ENCODE measurements around the gene ATP6V1G3. TPM values are rescaled to one million over a fixed set of nuclear protein-coding genes. Genes with fewer than 3 reads are reported as not detected.

Gene ATP6V1G3
- total RNA-seq, 4 donors from 2014 or later = not detected

- H3K27me3 ChIP-seq = no peaks in the 10 kb centered on the region
- no peaks in the 10 kb centered on the region for H3K36me3 ChIP-seq
- no peak overlapping the region for H3K27ac ChIP-seq (replicated peaks in 1 of 4)
- H3K4me1 ChIP-seq = no peaks in the 10 kb centered on the region
- intact Hi-C loops (cut with DNase I) = no loop called here
- no peak for TF ChIP-seq EP300 (IDR thresholded peaks at IDR 0.05)
- TF ChIP-seq CTCF (IDR thresholded peaks at IDR 0.05) = no peak
- no peak for TF ChIP-seq POLR2A (IDR thresholded peaks at IDR 0.05; ENCODE audit: low read depth)
- TF ChIP-seq POLR2AphosphoS5 (IDR thresholded peaks at IDR 0.05) = no peak
- peaks cover 0 to 11% (median 6%) of the 10 kb centered on the region in 4 donors for H3K9me3 ChIP-seq
- no peak for DNase-seq (ENCODE audit: extremely low spot score)
- no peak overlapping the region for H3K4me3 ChIP-seq
Measured at GRCh38 chr1:198500096-198500495, 40.4 kb downstream of the ATP6V1G3 start.

- TF ChIP-seq POLR2AphosphoS5 (IDR thresholded peaks at IDR 0.05) = no peak
- no peak for TF ChIP-seq EP300 (IDR thresholded peaks at IDR 0.05)
- no peak for TF ChIP-seq POLR2A (IDR thresholded peaks at IDR 0.05; ENCODE audit: low read depth)
- TF ChIP-seq CTCF (IDR thresholded peaks at IDR 0.05) = no peak
- no peaks in the 10 kb centered on the region for H3K36me3 ChIP-seq
- intact Hi-C loops (cut with DNase I) = no loop called here
- no peak for DNase-seq (ENCODE audit: extremely low spot score)
- 97% methylated on average over 1 of the region's 1 CpG for WGBS
- H3K27ac ChIP-seq (replicated peaks in 1 of 4) = no peak overlapping the region
- H3K4me1 ChIP-seq = no peaks in the 10 kb centered on the region
- peaks cover 0 to 11% (median 6%) of the 10 kb centered on the region in 4 donors for H3K9me3 ChIP-seq
- no peak overlapping the region for H3K4me3 ChIP-seq
- H3K27me3 ChIP-seq = no peaks in the 10 kb centered on the region
Measured at GRCh38 chr1:198499588-198499987, 40.9 kb downstream of the ATP6V1G3 start.

- WGBS = 87% methylated on average over 1 of the region's 1 CpG
- no peaks in the 10 kb centered on the region for H3K4me1 ChIP-seq
- no peaks in the 10 kb centered on the region for H3K27me3 ChIP-seq
- no peak overlapping the region for H3K27ac ChIP-seq (replicated peaks in 1 of 4)
- TF ChIP-seq CTCF (IDR thresholded peaks at IDR 0.05) (no peak), POLR2A (IDR thresholded peaks at IDR 0.05; ENCODE audit: low read depth) (no peak)
- H3K36me3 ChIP-seq = no peaks in the 10 kb centered on the region
- intact Hi-C loops (cut with DNase I) = no loop called here
- H3K4me3 ChIP-seq = no peak overlapping the region
- no peak for DNase-seq (ENCODE audit: extremely low spot score)
- peaks cover 0 to 10% (median 6%) of the 10 kb centered on the region in 4 donors for H3K9me3 ChIP-seq
Measured at GRCh38 chr1:198498881-198499280, 41.6 kb downstream of the ATP6V1G3 start.

DNA sequence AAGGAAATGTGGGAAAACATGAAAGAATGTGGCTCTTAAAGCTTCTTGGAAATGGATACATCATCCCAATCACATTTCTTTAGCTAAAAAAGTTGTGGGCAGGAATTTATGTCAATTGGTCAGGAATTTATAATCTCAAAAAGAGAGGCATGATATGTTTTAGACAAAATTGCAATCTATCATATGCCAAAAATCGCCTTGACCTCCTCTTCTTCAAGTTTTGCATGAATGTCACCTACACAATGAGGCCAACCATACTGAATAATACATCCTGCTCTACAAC lies 42.4 kb downstream of the ATP6V1G3 start:
- Histone ChIP-seq H3K4me3 (no peak overlapping the region), H3K9me3 (peaks cover 0 to 2% (median 0%) of the 10 kb centered on the region in 4 donors), H3K4me1 (no peaks in the 10 kb centered on the region), H3K36me3 (no peaks in the 10 kb centered on the region), H3K27me3 (no peaks in the 10 kb centered on the region), H3K27ac (replicated peaks in 1 of 4) (no peak overlapping the region)
- 96% methylated on average over 1 of the region's 1 CpG for WGBS
- no peak for DNase-seq (ENCODE audit: extremely low spot score)
- TF ChIP-seq EP300 (IDR thresholded peaks at IDR 0.05) = no peak
- TF ChIP-seq POLR2A (IDR thresholded peaks at IDR 0.05; ENCODE audit: low read depth) = no peak
- TF ChIP-seq POLR2AphosphoS5 (IDR thresholded peaks at IDR 0.05) = no peak
- TF ChIP-seq CTCF (IDR thresholded peaks at IDR 0.05) = no peak
- intact Hi-C loops (cut with DNase I) = no loop called here

GRCh38 chr1:198497326-198498102 lies 43.0 kb downstream of the ATP6V1G3 start:
- H3K27me3 ChIP-seq = no peaks in the 10 kb centered on the region
- intact Hi-C loops (cut with DNase I) = no loop called here
- 85% methylated on average over 3 of the region's 3 CpGs for WGBS
- no peak overlapping the region for H3K27ac ChIP-seq (replicated peaks in 1 of 4)
- no peak for DNase-seq (ENCODE audit: extremely low spot score)
- no peak for TF ChIP-seq POLR2AphosphoS5 (IDR thresholded peaks at IDR 0.05)
- no peak for TF ChIP-seq CTCF (IDR thresholded peaks at IDR 0.05)
- TF ChIP-seq EP300 (IDR thresholded peaks at IDR 0.05) = no peak
- no peak for TF ChIP-seq POLR2A (IDR thresholded peaks at IDR 0.05; ENCODE audit: low read depth)
- H3K9me3 ChIP-seq = no peaks in the 10 kb centered on the region
- no peaks in the 10 kb centered on the region for H3K4me1 ChIP-seq
- H3K4me3 ChIP-seq = no peak overlapping the region
- no peaks in the 10 kb centered on the region for H3K36me3 ChIP-seq
